Neural cell (in vitro differentiated cells): ENCODE measurements around the gene VIT.

ENCODE experiments used
- EP300 ChIP-seq: fragments of 450-650 bp; conservative IDR thresholded peaks from 2 replicates; pipeline ENCODE4 v1.6.1; 2014; ENCODE audit warnings: antibody characterized with exemption, mild to moderate bottlenecking, moderate library complexity; ENCODE audit not compliant: poor library complexity, severe bottlenecking
- EZH2 ChIP-seq: fragments of 200-600, 300-800 bp; shearing (Covaris generic), sonication (generic); IDR thresholded peaks from 2 replicates; pipeline ENCODE4 v1.6.1; 2014; ENCODE audit warnings: antibody characterized with exemption, low read length, borderline replicate concordance, mild to moderate bottlenecking; ENCODE audit not compliant: insufficient read depth, poor library complexity, severe bottlenecking
- POLR2AphosphoS5 ChIP-seq: IDR thresholded peaks from 2 replicates; pipeline ENCODE4 v1.6.1; 2012
- REST ChIP-seq: IDR thresholded peaks from 2 replicates; pipeline ENCODE4 v1.6.1; 2012; ENCODE audit warnings: borderline replicate concordance
- SMC3 ChIP-seq: fragments of 450-650 bp; conservative IDR thresholded peaks from 2 replicates; pipeline ENCODE4 v1.6.1; 2014; ENCODE audit warnings: antibody characterized with exemption, mild to moderate bottlenecking, moderate library complexity; ENCODE audit not compliant: poor library complexity
- TAF1 ChIP-seq: IDR thresholded peaks from 2 replicates; pipeline ENCODE4 v1.6.1; 2012; ENCODE audit warnings: low read depth
- TF ChIP-seq, protein P1 (sequence below): fragments of 450-650 bp; IDR thresholded peaks from 2 replicates; pipeline ENCODE4 v1.5.1; 2014; ENCODE audit warnings: antibody characterized with exemption, mild to moderate bottlenecking, moderate library complexity; ENCODE audit not compliant: poor library complexity, severe bottlenecking

DNA sequence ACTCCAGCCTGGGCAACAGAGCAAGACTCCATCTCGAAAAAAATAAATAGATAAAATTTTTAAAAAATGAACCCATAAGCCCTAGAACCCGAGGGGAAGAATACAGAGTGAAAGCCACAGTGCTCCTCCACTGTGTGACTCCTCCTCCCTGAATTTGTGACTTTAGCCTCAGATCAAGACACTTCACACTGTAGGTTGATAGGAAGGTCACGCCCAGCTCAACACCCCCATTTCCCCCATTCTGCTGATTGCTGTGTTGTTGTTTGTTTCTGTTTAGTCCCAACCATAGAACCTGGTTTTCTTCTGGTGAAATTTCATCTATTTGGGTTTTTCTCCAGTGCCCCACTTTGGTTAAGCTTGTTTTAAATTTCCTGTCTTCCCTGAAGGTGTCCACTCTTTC lies 102.2 kb downstream of the VIT start:
- TF ChIP-seq, protein P1, sequence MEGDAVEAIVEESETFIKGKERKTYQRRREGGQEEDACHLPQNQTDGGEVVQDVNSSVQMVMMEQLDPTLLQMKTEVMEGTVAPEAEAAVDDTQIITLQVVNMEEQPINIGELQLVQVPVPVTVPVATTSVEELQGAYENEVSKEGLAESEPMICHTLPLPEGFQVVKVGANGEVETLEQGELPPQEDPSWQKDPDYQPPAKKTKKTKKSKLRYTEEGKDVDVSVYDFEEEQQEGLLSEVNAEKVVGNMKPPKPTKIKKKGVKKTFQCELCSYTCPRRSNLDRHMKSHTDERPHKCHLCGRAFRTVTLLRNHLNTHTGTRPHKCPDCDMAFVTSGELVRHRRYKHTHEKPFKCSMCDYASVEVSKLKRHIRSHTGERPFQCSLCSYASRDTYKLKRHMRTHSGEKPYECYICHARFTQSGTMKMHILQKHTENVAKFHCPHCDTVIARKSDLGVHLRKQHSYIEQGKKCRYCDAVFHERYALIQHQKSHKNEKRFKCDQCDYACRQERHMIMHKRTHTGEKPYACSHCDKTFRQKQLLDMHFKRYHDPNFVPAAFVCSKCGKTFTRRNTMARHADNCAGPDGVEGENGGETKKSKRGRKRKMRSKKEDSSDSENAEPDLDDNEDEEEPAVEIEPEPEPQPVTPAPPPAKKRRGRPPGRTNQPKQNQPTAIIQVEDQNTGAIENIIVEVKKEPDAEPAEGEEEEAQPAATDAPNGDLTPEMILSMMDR, result no peak
- no peak for TF ChIP-seq POLR2AphosphoS5
- TF ChIP-seq TAF1, result no peak
- TF ChIP-seq EZH2, result no peak
- no peak for TF ChIP-seq SMC3
- no peak for TF ChIP-seq REST
- TF ChIP-seq EP300, result no peak
